T47D (cell line): ENCODE results near the gene TMPRSS15.

ENCODE experiments used
- DNase-seq, 2 experiments: peaks; one replicate each; pipeline versions ENCODE4 v3.0.0 to v3.0.0-alpha.2; 2011 to 2012; ENCODE audit warnings: low read depth in 1 of 2, low spot score in 1 of 2
- JUND ChIP-seq: IDR thresholded peaks from 2 replicates; pipeline ENCODE4 v1.6.1; 2012; ENCODE audit warnings: low read depth
- in situ Hi-C: cut with HindIII; loops from 2 replicates; pipeline ENCODE4 v1.10.0; 2016; ENCODE audit warnings: low sequenced_read_pairs, low pct_unique_long_range_greater_than_20kb

Gene TMPRSS15

DNA sequence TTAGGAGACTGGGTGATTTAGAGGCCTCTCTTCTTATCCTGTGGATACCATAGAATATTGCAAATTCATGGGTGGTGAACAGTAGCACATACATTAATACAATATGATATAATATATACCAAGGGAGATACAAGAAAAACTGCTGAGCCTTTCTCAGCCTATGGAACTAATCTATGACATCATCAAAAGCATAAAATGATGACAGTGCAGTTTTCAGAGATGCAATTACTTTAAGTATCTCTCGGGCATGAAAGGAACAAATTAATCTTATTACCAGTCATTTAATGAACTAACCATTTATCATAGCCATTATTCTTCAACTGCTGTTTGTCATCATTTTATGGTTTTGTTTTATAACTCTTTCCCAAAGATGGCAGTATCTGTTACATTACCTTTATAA, 155.4 kb downstream of the TMPRSS15 start:
- no peak for DNase-seq
- TF ChIP-seq JUND: no peak
- in situ Hi-C loops: no loop called here

DNA sequence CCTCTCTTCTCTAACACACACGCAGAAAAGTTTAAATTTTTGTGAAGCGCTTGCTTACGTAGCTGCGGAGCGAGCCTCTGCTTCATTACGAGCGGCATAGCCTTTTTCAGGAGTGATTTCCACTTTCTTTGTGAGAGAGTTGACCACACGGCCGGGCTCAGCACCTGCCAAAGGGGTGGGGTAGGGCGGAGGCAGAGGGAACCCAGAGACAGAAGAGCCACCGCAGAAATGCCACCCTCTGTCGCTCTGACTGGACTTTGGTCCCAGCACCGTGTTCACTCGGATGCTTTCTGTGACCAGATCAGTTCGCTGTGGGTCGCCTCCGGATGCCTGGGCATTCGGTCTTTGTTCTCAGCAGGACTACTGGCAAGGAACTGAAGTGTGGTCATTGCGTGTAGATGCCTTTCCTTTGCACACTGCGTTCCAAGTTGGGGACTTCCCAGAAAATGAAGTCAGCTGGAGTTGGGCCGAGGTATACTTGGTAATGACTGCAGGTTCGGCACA, 158.1 kb downstream of the TMPRSS15 start:
- in situ Hi-C loops: no loop called here
- peak in 1 of 2 experiments; percentile 7 for DNase-seq
- TF ChIP-seq JUND: no peak

DNA sequence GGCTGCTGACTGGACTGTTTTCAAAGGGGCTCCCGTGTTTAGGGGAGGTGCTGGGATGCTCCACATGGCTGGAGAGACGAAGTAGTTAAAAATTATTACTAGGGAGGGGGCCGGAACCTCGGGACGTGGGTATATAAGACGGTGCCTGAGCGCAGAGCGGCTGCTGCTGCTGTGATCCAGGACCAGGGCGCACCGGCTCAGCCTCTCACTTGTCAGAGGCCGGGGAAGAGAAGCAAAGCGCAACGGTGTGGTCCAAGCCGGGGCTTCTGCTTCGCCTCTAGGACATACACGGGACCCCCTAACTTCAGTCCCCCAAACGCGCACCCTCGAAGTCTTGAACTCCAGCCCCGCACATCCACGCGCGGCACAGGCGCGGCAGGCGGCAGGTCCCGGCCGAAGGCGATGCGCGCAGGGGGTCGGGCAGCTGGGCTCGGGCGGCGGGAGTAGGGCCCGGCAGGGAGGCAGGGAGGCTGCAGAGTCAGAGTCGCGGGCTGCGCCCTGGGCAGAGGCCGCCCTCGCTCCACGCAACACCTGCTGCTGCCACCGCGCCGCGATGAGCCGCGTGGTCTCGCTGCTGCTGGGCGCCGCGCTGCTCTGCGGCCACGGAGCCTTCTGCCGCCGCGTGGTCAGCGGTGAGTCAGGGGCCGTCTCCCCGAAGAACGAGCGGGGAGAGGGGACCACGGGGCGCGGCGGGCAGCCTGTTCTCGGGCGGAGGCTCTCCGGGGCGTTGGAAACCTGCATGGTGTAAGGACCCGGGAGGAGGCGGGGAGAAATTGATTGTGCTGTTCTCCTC, 158.7 kb downstream of the TMPRSS15 start, which contains the start of gene CHODL:
Gene CHODL (plus strand): TSS at position 163 of the 793 bp plus-strand sequence. CDS start 391 bp downstream, at position 554.
- in situ Hi-C loops: no loop called here
- DNase-seq: no peak
- TF ChIP-seq JUND: no peak

DNA sequence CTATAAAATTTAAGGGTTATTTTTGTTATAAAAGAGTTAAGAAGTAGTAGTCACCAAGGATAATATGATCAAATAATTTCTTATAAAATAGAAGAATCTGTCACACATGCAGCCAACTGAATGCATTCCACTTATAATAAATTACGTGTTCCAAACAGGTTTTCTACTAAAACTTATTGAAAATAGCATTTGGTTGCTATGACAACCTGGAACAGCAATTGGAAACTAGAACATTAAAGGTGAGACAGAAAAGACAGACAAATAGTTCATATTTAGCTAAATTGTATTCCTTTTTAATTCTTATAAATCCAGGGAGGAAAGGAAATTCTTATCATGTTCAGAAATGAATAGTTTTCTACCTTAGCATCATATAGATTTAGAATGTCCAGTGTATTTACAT, 168.0 kb downstream of the TMPRSS15 start:
- no peak for TF ChIP-seq JUND
- in situ Hi-C loops: no loop called here
- DNase-seq: no peak

DNA sequence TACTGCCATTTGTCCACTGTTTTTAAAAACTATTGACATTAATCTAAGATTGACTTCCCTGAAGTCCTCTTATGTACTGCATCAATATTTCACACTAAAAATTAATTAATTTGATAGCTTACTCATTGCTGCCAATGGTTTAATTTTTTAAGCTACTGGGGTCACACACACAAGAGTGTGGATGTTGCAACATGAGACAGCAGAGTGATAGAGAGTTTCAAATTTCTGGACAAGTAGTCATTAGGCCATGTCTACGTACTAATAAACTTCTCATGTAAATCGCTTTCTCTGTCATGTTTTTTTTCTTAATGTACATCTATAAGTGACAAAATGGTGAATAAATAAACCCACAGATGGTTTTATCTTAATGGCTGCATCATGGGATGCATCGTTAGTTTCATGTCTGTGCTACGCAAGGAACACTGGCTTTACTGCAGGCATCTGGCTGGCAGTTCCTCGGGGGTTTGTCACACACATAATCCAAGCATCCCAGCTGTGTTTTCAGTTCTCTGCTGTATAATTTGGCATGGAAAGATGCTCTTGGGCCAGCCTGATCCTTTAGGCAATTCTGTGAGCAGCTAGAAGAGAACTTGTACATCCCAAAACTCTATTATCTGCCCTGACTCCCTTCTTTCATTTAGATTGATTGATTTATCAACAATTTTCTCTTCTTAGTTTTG, 175.4 kb downstream of the TMPRSS15 start:
- no peak for DNase-seq
- no peak for TF ChIP-seq JUND
- in situ Hi-C loops: no loop called here

DNA sequence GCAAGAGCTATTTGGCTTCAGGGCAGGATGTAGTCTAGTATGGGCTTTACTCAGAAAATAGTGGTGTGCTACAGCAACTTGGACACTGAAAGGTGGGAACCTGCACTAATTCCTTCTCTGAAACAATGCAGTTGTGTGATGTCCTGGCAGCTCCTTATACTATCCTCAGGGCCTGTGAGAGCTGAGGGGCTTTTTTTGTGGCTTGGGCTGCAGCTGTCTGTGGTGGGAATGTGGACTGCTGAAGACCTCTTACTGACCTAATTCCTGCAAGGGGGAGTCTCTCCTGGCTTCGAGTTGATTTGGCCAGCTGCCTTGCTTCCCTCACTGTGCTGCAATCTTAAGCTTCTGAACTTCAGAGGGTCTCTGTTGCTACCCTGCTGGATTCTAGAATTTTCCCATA, 181.2 kb downstream of the TMPRSS15 start:
- no peak for TF ChIP-seq JUND
- no peak for DNase-seq
- in situ Hi-C loops: no loop called here

DNA sequence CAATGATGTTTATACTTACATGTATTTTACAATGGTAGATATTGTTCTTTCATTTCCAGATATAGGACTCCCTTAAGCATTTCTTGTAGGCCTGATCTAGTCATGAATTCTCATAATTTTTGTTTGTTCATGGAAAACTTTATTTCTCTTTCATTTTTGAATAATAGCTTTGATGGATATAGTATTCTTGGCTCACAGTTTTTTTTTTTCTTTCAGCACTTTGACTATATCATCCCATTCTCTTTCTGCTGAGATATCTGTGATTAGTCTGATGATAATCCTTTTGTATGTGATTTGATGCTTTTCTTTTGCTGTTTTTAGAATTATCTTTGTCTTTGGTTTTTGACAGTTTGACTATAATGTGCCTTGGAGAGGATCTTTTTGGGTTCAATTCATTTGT, 183.1 kb downstream of the TMPRSS15 start:
- no peak for TF ChIP-seq JUND
- DNase-seq: no peak
- in situ Hi-C loops: no loop called here
